ENCODE measurements around the gene PAX5. TPM values are rescaled to one million over a fixed set of nuclear protein-coding genes. Genes with fewer than 3 reads are reported as not detected.

The PAX5 gene
- total RNA-seq, 1 donor from 2014 or later = 1.3 TPM

DNA sequence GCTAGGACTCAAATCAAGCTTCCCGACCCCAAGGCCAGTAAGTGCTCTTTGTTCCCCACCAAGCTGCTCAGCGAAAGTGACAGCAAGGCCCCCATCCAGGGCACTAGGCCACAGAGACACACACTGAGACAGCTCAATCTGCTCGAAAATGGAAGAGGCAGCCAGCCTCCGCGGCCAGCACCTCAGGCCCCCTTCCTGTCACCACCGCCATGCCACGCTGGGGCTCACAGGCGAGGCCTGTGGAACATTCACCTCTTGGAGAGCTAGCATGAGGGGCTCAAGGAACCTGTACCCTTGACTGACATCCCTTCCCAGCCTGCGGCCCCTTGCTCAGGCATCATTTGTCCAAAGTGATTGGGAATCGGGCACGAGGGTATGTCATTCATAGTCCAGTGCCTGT, 71.4 kb downstream of the PAX5 start:
- peaks cover 14% of the 10 kb centered on the region for H3K27me3 Mint-ChIP-seq (ENCODE audit: unreplicated experiment)
- no peaks in the 10 kb centered on the region for H3K9me3 Mint-ChIP-seq (ENCODE audit: unreplicated experiment)
- no peak overlapping the region for H3K4me3 Mint-ChIP-seq (ENCODE audit: unreplicated experiment)
- TF ChIP-seq, protein P1, sequence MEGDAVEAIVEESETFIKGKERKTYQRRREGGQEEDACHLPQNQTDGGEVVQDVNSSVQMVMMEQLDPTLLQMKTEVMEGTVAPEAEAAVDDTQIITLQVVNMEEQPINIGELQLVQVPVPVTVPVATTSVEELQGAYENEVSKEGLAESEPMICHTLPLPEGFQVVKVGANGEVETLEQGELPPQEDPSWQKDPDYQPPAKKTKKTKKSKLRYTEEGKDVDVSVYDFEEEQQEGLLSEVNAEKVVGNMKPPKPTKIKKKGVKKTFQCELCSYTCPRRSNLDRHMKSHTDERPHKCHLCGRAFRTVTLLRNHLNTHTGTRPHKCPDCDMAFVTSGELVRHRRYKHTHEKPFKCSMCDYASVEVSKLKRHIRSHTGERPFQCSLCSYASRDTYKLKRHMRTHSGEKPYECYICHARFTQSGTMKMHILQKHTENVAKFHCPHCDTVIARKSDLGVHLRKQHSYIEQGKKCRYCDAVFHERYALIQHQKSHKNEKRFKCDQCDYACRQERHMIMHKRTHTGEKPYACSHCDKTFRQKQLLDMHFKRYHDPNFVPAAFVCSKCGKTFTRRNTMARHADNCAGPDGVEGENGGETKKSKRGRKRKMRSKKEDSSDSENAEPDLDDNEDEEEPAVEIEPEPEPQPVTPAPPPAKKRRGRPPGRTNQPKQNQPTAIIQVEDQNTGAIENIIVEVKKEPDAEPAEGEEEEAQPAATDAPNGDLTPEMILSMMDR (IDR thresholded peaks at IDR 0.05; ENCODE audit: unreplicated experiment) = no peak
- no peak for DNase-seq (ENCODE audit: low spot score)
- no peak overlapping the region for H3K27ac Mint-ChIP-seq (ENCODE audit: unreplicated experiment)
- H3K4me1 Mint-ChIP-seq (ENCODE audit: unreplicated experiment) = no peaks in the 10 kb centered on the region
- no peaks in the 10 kb centered on the region for H3K36me3 Mint-ChIP-seq (ENCODE audit: low read depth, unreplicated experiment)

DNA sequence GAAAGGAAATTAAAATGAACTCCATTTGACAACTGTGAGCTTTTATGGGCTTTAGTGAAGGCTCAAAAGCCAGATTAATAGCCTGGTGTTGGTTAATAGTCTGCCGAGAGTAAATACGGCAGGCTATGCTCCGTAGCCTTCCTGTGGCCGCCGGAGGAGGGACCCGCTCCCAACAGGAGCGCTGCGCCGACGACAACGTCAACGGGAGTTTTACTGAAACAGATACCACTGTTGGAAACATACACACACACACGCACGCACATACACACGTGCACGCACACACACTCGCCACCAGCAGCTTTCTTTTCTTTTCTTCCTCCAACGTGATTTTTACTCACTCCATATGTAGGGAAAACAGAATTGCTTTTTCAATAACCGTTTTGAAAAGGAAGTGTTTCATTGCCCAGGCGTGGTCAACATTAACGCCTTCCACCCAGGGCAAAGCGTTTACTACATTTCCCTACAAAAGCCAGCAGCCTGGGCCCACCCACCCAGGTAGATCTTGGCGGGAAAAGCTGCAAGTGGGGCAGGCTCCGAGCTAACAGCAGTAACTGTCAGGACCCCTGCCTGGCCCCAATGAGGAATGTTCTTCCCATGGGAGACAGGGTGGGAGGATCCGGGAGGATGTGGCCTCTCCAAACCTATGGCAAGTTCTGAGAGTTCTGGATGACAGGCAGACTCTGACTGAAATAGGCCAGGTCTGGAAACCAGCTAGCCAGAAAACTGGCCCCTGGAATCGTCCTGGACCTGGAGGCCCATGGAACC, 72.3 kb downstream of the PAX5 start:
- peaks cover 14% of the 10 kb centered on the region for H3K27me3 Mint-ChIP-seq (ENCODE audit: unreplicated experiment)
- DNase-seq (ENCODE audit: low spot score) = no peak
- no peaks in the 10 kb centered on the region for H3K4me1 Mint-ChIP-seq (ENCODE audit: unreplicated experiment)
- H3K9me3 Mint-ChIP-seq (ENCODE audit: unreplicated experiment) = no peaks in the 10 kb centered on the region
- H3K4me3 Mint-ChIP-seq (ENCODE audit: unreplicated experiment) = no peak overlapping the region
- TF ChIP-seq, protein P1 (IDR thresholded peaks at IDR 0.05; ENCODE audit: unreplicated experiment) = no peak
- H3K27ac Mint-ChIP-seq (ENCODE audit: unreplicated experiment) = no peak overlapping the region
- H3K36me3 Mint-ChIP-seq (ENCODE audit: low read depth, unreplicated experiment) = no peaks in the 10 kb centered on the region

DNA sequence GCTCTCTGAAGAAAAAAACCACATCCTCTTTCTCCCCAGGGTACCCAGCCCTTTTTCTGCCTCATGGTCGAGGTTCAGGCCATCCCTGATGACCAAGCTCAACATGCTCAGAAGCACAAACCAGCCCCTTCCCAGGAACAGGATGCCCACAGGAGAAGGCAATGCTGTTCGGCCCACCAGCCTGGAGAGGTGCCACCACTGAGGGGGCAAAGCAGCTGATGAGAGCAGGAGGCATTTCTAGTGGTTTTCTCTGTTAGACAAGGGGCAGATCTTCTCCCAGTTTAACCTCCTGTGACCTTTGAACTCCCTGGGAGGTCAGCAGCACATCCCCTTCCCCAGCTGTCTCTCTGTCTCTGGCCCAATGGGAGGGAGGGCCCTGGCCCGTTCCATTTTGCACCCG, 73.0 kb downstream of the PAX5 start:
- TF ChIP-seq, protein P1 (IDR thresholded peaks at IDR 0.05; ENCODE audit: unreplicated experiment) = no peak
- H3K27ac Mint-ChIP-seq (ENCODE audit: unreplicated experiment) = no peak overlapping the region

DNA sequence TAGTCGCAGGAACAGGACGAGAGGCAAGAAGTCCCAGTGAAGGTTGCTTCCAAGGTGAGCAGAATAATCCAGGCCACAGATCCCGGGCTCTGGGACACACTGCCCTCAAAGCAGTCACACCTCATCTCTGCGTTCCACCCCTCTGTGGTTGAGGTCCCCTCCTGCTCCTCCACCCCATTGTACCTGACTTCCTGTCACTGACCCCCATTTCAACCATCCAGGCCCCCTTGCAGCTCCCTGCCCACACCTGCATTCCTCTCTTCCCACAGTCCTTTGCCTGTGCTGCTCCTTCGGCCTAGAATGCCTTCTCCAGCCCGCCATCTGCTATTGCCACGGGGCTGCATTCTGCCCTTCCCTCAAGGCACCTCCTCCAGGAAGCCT, 73.5 kb downstream of the PAX5 start:
- no peak overlapping the region for H3K4me3 Mint-ChIP-seq (ENCODE audit: unreplicated experiment)
- no peak overlapping the region for H3K27ac Mint-ChIP-seq (ENCODE audit: unreplicated experiment)
- TF ChIP-seq, protein P1 (IDR thresholded peaks at IDR 0.05; ENCODE audit: unreplicated experiment) = no peak
- no peak for DNase-seq (ENCODE audit: low spot score)
- H3K4me1 Mint-ChIP-seq (ENCODE audit: unreplicated experiment) = no peaks in the 10 kb centered on the region
- H3K36me3 Mint-ChIP-seq (ENCODE audit: low read depth, unreplicated experiment) = no peaks in the 10 kb centered on the region
- peaks cover 13% of the 10 kb centered on the region for H3K27me3 Mint-ChIP-seq (ENCODE audit: unreplicated experiment)
- no peaks in the 10 kb centered on the region for H3K9me3 Mint-ChIP-seq (ENCODE audit: unreplicated experiment)

More for the DNA sequence above, 73.0 kb downstream of the PAX5 start:
- DNase-seq (ENCODE audit: low spot score) = no peak
- Mint-ChIP-seq H3K9me3 (ENCODE audit: unreplicated experiment) (no peaks in the 10 kb centered on the region), H3K27me3 (ENCODE audit: unreplicated experiment) (peaks cover 13% of the 10 kb centered on the region), H3K36me3 (ENCODE audit: low read depth, unreplicated experiment) (no peaks in the 10 kb centered on the region), H3K4me1 (ENCODE audit: unreplicated experiment) (no peaks in the 10 kb centered on the region), H3K4me3 (ENCODE audit: unreplicated experiment) (no peak overlapping the region)

Measured in endothelial cell (in vitro differentiated cells).